Measurements from ENCODE around the gene PLA2G4F.

The PLA2G4F gene

DNA sequence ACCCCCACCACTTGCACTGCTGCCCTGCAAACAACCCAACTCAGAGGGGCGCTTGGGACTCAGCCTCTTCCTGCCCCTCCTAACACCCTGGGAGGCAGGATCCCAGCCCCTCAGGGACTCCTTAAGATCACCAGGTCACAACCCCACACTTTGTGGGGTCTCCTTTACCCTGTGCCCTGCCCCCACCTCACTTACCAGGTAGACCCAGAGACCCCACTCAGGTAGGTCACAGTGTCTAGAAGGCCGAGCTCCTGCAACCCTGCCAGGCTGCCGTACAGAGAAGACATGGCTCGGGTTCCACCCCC, 9.1 kb downstream of the PLA2G4F start:
- ChIA-PET CTCF (no interaction called here), POLR2A (interaction anchor here (0.7 kb wide), 1 partner anchor 79 kb away, joined by 5 read pairs; no protein-coding TSS in a partner anchor)
- Histone ChIP-seq H3K9me3 (ENCODE audit: control insufficient read depth, insufficient read depth, low read depth, low read length) (no peaks in the 10 kb centered on the region), H3K4me3 (ENCODE audit: low read depth, low read length) (no peak overlapping the region), H3K36me3 (ENCODE audit: control insufficient read depth in 2 of 2, insufficient read depth in 1 of 2, low read length in 2 of 2) (no peaks in the 10 kb centered on the region), H3K4me1 (ENCODE audit: control insufficient read depth, insufficient read depth, low read length) (no peaks in the 10 kb centered on the region; the same call in 1 of the 2 replicates), H3K27ac (ENCODE audit: extremely low read depth, low read depth, low read length) (no peak overlapping the region)
- TF ChIP-seq ZNF155 (tag by site-specific recombination; IDR thresholded peaks at IDR 0.05) (no peak), ZNF266 (tag by site-specific recombination; IDR thresholded peaks at IDR 0.05; ENCODE audit: low read depth) (no peak), ZNF391 (tag by site-specific recombination; IDR thresholded peaks at IDR 0.05; ENCODE audit: borderline replicate concordance, low read depth) (no peak), ZBTB21 (tag by site-specific recombination; IDR thresholded peaks at IDR 0.05) (no peak), BCL11B (tag by site-specific recombination; IDR thresholded peaks at IDR 0.05; ENCODE audit: low read depth) (no peak), KLF10 (tag by site-specific recombination; IDR thresholded peaks at IDR 0.05) (no peak), ZFP69B (tag by site-specific recombination; IDR thresholded peaks at IDR 0.05) (no peak), ZNF19 (tag by site-specific recombination; IDR thresholded peaks at IDR 0.05; ENCODE audit: low read depth) (no peak)
- TF ChIP-seq, protein P1, sequence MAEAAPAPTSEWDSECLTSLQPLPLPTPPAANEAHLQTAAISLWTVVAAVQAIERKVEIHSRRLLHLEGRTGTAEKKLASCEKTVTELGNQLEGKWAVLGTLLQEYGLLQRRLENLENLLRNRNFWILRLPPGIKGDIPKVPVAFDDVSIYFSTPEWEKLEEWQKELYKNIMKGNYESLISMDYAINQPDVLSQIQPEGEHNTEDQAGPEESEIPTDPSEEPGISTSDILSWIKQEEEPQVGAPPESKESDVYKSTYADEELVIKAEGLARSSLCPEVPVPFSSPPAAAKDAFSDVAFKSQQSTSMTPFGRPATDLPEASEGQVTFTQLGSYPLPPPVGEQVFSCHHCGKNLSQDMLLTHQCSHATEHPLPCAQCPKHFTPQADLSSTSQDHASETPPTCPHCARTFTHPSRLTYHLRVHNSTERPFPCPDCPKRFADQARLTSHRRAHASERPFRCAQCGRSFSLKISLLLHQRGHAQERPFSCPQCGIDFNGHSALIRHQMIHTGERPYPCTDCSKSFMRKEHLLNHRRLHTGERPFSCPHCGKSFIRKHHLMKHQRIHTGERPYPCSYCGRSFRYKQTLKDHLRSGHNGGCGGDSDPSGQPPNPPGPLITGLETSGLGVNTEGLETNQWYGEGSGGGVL (tag by site-specific recombination; IDR thresholded peaks at IDR 0.05), result no peak
- TF ChIP-seq, protein P2, sequence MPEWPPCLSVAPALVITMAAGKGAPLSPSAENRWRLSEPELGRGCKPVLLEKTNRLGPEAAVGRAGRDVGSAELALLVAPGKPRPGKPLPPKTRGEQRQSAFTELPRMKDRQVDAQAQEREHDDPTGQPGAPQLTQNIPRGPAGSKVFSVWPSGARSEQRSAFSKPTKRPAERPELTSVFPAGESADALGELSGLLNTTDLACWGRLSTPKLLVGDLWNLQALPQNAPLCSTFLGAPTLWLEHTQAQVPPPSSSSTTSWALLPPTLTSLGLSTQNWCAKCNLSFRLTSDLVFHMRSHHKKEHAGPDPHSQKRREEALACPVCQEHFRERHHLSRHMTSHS (tag by site-specific recombination; IDR thresholded peaks at IDR 0.05), result no peak
- TF ChIP-seq, protein P3, sequence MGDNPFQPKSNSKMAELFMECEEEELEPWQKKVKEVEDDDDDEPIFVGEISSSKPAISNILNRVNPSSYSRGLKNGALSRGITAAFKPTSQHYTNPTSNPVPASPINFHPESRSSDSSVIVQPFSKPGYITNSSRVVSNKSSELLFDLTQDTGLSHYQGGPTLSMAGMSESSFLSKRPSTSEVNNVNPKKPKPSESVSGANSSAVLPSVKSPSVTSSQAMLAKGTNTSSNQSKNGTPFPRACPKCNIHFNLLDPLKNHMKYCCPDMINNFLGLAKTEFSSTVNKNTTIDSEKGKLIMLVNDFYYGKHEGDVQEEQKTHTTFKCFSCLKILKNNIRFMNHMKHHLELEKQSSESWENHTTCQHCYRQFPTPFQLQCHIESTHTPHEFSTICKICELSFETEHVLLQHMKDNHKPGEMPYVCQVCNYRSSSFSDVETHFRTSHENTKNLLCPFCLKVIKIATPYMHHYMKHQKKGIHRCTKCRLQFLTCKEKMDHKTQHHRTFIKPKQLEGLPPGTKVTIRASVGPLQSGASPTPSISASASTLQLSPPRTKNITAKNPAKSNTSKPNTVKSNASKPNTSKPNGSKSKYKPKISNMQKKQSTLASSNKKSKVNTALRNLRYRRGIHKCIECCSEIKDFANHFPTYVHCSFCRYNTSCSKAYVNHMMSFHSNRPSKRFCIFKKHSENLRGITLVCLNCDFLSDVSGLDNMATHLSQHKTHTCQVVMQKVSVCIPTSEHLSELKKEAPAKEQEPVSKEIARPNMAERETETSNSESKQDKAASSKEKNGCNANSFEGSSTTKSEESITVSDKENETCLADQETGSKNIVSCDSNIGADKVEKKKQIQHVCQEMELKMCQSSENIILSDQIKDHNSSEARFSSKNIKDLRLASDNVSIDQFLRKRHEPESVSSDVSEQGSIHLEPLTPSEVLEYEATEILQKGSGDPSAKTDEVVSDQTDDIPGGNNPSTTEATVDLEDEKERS (tag by site-specific recombination; IDR thresholded peaks at IDR 0.05), result no peak
- TF ChIP-seq, protein P4, sequence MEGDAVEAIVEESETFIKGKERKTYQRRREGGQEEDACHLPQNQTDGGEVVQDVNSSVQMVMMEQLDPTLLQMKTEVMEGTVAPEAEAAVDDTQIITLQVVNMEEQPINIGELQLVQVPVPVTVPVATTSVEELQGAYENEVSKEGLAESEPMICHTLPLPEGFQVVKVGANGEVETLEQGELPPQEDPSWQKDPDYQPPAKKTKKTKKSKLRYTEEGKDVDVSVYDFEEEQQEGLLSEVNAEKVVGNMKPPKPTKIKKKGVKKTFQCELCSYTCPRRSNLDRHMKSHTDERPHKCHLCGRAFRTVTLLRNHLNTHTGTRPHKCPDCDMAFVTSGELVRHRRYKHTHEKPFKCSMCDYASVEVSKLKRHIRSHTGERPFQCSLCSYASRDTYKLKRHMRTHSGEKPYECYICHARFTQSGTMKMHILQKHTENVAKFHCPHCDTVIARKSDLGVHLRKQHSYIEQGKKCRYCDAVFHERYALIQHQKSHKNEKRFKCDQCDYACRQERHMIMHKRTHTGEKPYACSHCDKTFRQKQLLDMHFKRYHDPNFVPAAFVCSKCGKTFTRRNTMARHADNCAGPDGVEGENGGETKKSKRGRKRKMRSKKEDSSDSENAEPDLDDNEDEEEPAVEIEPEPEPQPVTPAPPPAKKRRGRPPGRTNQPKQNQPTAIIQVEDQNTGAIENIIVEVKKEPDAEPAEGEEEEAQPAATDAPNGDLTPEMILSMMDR (tag by site-specific recombination; IDR thresholded peaks at IDR 0.05), result no peak
- TF ChIP-seq, protein P5, sequence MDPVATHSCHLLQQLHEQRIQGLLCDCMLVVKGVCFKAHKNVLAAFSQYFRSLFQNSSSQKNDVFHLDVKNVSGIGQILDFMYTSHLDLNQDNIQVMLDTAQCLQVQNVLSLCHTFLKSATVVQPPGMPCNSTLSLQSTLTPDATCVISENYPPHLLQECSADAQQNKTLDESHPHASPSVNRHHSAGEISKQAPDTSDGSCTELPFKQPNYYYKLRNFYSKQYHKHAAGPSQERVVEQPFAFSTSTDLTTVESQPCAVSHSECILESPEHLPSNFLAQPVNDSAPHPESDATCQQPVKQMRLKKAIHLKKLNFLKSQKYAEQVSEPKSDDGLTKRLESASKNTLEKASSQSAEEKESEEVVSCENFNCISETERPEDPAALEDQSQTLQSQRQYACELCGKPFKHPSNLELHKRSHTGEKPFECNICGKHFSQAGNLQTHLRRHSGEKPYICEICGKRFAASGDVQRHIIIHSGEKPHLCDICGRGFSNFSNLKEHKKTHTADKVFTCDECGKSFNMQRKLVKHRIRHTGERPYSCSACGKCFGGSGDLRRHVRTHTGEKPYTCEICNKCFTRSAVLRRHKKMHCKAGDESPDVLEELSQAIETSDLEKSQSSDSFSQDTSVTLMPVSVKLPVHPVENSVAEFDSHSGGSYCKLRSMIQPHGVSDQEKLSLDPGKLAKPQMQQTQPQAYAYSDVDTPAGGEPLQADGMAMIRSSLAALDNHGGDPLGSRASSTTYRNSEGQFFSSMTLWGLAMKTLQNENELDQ (tag by site-specific recombination; IDR thresholded peaks at IDR 0.05; ENCODE audit: low read depth), result no peak
- TF ChIP-seq, protein P6, sequence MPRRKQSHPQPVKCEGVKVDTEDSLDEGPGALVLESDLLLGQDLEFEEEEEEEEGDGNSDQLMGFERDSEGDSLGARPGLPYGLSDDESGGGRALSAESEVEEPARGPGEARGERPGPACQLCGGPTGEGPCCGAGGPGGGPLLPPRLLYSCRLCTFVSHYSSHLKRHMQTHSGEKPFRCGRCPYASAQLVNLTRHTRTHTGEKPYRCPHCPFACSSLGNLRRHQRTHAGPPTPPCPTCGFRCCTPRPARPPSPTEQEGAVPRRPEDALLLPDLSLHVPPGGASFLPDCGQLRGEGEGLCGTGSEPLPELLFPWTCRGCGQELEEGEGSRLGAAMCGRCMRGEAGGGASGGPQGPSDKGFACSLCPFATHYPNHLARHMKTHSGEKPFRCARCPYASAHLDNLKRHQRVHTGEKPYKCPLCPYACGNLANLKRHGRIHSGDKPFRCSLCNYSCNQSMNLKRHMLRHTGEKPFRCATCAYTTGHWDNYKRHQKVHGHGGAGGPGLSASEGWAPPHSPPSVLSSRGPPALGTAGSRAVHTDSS (tag by site-specific recombination; IDR thresholded peaks at IDR 0.05), result no peak
- TF ChIP-seq, protein P7, sequence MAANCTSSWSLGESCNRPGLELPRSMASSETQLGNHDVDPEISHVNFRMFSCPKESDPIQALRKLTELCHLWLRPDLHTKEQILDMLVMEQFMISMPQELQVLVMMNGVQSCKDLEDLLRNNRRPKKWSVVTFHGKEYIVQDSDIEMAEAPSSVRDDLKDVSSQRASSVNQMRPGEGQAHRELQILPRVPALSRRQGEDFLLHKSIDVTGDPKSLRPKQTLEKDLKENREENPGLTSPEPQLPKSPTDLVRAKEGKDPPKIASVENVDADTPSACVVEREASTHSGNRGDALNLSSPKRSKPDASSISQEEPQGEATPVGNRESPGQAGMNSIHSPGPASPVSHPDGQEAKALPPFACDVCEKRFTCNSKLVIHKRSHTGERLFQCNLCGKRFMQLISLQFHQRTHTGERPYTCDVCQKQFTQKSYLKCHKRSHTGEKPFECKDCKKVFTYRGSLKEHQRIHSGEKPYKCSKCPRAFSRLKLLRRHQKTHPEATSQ (tag by site-specific recombination; IDR thresholded peaks at IDR 0.05), result no peak

All from HEK293 (cell line).